SK-N-SH treated with all-trans-retinoic acid at 6 μM for 48 hours (cell line): ENCODE measurements around the gene TMEM143.

Source experiments
- ARNTL ChIP-seq: fragments of 450-650 bp; formaldehyde crosslinking; IDR thresholded peaks from 2 replicates; pipeline ENCODE4 v1.5.0; 2020; ENCODE audit warnings: low read depth, mild to moderate bottlenecking, moderate library complexity, borderline replicate concordance
- ESRRG ChIP-seq: fragments of 250-450 bp; sonication (Bioruptor Pico); IDR thresholded peaks from 2 replicates; pipeline ENCODE4 v1.6.1; 2021; ENCODE audit warnings: mild to moderate bottlenecking
- OSR1 ChIP-seq: fragments of 250-450 bp; sonication (Bioruptor Pico); IDR thresholded peaks from 2 replicates; pipeline ENCODE4 v1.8.0; 2022; ENCODE audit warnings: moderate library complexity, mild to moderate bottlenecking, inconsistent platforms
- RARB ChIP-seq: fragments of 250-450 bp; sonication (Bioruptor Pico); IDR thresholded peaks from 2 replicates; pipeline ENCODE4 v1.8.0; 2021; ENCODE audit warnings: mild to moderate bottlenecking, moderate library complexity
- ZFP30 ChIP-seq: fragments of 450-650 bp; formaldehyde crosslinking; IDR thresholded peaks from 2 replicates; pipeline ENCODE4 v1.5.0; 2022; ENCODE audit warnings: mild to moderate bottlenecking, moderate library complexity

- TF ChIP-seq ARNTL (CRISPR knock-in tag) (no peak), ZFP30 (CRISPR knock-in tag) (no peak), ESRRG (CRISPR knock-in tag) (no peak), OSR1 (no peak), RARB (CRISPR knock-in tag) (no peak)
These were observed 34.9 kb upstream of the TMEM143 start for GRCh38 chr19:48398375-48399235.
